ENCODE measurements around the gene PLA2G1B. TPM values are rescaled to one million over a fixed set of nuclear protein-coding genes. Genes with fewer than 3 reads are reported as not detected.

PLA2G1B gene
- total and polyA plus RNA-seq, 2 of the 13 experiments (the other 11 are each of a cell fraction or from before 2014, with no cell fraction given) = 0.33 to 1.4 TPM

DNA sequence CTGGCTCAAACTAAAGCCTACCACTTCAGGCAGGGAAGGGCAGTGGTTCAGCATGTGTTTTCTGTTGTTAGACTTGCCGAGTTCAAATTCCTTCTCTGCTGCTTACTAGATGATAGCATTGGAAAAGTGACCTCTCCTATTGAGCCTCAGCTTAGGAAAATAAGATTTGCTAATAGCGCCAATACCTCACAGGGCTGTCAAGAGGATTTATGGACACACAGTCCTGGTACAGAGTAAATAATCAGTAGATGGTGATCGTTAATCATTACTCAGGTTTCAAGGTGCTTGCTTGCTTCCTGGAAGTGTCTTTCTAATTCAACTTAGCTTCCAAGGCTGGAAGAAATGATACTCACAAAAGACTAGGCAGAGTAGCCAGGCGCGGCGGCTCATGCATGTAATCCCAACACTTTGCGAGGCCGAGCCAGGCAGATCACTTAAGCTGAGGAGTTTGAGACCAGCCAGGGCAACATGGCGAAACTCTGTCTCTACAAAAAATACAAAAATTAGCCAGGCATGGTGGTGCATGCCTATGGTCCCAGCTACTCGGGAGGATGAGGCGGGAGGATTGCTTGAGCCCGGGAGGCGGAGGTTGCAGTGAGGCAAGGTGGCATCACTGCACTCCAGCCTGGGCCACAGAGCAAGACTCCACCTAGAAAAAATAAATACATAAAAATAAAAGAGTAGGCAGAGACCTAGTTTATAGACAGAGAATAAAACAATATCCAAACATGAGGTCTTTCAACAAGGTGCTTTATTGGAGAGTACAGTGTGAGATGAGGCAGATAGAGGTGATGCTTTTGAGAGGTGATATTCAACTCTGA lies 6.0 kb downstream of the PLA2G1B start (continued):
- TF ChIP-seq KMT2A (CRISPR knock-in tag; IDR thresholded peaks at IDR 0.05) (no peak), GPN1 (CRISPR knock-in tag; IDR thresholded peaks at IDR 0.05; ENCODE audit: borderline replicate concordance) (no peak), REL (CRISPR knock-in tag; conservative IDR thresholded peaks at IDR 0.05) (no peak), ZNF430 (CRISPR knock-in tag; IDR thresholded peaks at IDR 0.05) (no peak), TCF7L2 (IDR thresholded peaks at IDR 0.05; ENCODE audit: low read depth, low read length) (no peak), FOXM1 (CRISPR knock-in tag; IDR thresholded peaks at IDR 0.05) (no peak), ZNF709 (CRISPR knock-in tag; IDR thresholded peaks at IDR 0.05) (peak; percentile 62; the same call in 1 of the 2 replicates), CCDC6 (CRISPR knock-in tag; IDR thresholded peaks at IDR 0.05) (no peak), TBX2 (CRISPR knock-in tag; IDR thresholded peaks at IDR 0.05; ENCODE audit: borderline replicate concordance) (no peak; the same call in none of the 2 replicates), ZNF501 (CRISPR knock-in tag; IDR thresholded peaks at IDR 0.05) (no peak), ZSCAN25 (CRISPR knock-in tag; IDR thresholded peaks at IDR 0.05) (no peak), SIN3B (IDR thresholded peaks at IDR 0.05; ENCODE audit: low read length) (no peak), FOXJ3 (CRISPR knock-in tag; IDR thresholded peaks at IDR 0.05; ENCODE audit: borderline replicate concordance) (peak; percentile 61; the same call in 1 of the 2 replicates), SRY (CRISPR knock-in tag; IDR thresholded peaks at IDR 0.05) (no peak)
- TF ChIP-seq, protein P1, sequence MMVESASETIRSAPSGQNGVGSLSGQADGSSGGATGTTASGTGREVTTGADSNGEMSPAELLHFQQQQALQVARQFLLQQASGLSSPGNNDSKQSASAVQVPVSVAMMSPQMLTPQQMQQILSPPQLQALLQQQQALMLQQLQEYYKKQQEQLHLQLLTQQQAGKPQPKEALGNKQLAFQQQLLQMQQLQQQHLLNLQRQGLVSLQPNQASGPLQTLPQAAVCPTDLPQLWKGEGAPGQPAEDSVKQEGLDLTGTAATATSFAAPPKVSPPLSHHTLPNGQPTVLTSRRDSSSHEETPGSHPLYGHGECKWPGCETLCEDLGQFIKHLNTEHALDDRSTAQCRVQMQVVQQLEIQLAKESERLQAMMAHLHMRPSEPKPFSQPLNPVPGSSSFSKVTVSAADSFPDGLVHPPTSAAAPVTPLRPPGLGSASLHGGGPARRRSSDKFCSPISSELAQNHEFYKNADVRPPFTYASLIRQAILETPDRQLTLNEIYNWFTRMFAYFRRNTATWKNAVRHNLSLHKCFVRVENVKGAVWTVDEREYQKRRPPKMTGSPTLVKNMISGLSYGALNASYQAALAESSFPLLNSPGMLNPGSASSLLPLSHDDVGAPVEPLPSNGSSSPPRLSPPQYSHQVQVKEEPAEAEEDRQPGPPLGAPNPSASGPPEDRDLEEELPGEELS (CRISPR knock-in tag; IDR thresholded peaks at IDR 0.05) = peak; percentile 84
- TF ChIP-seq, protein P2, sequence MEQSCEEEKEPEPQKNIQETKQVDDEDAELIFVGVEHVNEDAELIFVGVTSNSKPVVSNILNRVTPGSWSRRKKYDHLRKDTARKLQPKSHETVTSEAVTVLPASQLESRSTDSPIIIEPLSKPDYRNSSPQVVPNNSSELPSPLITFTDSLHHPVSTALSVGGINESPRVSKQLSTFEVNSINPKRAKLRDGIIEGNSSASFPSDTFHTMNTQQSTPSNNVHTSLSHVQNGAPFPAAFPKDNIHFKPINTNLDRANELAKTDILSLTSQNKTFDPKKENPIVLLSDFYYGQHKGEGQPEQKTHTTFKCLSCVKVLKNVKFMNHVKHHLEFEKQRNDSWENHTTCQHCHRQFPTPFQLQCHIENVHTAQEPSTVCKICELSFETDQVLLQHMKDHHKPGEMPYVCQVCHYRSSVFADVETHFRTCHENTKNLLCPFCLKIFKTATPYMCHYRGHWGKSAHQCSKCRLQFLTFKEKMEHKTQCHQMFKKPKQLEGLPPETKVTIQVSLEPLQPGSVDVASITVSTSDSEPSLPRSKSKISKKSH (CRISPR knock-in tag; IDR thresholded peaks at IDR 0.05; ENCODE audit: borderline replicate concordance) = no peak
- TF ChIP-seq, protein P3, sequence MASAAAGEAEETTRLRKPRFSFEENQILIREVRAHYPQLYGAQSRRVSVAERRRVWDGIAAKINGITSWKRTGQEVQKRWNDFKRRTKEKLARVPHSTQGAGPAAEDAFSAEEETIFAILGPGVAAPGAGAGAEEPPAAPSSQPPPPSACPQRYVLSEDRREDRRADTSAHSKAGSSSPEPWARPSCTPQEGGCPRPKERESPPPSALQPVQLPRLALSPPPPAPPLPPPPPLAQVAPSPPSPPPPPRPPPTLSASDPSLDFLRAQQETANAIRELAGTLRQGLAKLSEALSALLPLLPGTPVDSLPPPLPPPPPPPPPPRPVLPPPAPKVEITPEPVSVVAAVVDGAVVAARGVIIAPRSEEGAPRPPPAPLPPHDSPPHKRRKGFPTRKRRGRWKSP (CRISPR knock-in tag; IDR thresholded peaks at IDR 0.05) = peak; percentile 43; the same call in 1 of the 2 replicates
- TF ChIP-seq, protein P4, sequence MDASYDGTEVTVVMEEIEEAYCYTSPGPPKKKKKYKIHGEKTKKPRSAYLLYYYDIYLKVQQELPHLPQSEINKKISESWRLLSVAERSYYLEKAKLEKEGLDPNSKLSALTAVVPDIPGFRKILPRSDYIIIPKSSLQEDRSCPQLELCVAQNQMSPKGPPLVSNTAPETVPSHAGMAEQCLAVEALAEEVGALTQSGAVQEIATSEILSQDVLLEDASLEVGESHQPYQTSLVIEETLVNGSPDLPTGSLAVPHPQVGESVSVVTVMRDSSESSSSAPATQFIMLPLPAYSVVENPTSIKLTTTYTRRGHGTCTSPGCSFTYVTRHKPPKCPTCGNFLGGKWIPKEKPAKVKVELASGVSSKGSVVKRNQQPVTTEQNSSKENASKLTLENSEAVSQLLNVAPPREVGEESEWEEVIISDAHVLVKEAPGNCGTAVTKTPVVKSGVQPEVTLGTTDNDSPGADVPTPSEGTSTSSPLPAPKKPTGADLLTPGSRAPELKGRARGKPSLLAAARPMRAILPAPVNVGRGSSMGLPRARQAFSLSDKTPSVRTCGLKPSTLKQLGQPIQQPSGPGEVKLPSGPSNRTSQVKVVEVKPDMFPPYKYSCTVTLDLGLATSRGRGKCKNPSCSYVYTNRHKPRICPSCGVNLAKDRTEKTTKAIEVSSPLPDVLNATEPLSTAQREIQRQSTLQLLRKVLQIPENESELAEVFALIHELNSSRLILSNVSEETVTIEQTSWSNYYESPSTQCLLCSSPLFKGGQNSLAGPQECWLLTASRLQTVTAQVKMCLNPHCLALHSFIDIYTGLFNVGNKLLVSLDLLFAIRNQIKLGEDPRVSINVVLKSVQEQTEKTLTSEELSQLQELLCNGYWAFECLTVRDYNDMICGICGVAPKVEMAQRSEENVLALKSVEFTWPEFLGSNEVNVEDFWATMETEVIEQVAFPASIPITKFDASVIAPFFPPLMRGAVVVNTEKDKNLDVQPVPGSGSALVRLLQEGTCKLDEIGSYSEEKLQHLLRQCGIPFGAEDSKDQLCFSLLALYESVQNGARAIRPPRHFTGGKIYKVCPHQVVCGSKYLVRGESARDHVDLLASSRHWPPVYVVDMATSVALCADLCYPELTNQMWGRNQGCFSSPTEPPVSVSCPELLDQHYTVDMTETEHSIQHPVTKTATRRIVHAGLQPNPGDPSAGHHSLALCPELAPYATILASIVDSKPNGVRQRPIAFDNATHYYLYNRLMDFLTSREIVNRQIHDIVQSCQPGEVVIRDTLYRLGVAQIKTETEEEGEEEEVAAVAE (CRISPR knock-in tag; IDR thresholded peaks at IDR 0.05; ENCODE audit: borderline replicate concordance) = 0 out of 2 replicates have a peak, but pooled peaks have one; percentile 31
- TF ChIP-seq, protein P5, sequence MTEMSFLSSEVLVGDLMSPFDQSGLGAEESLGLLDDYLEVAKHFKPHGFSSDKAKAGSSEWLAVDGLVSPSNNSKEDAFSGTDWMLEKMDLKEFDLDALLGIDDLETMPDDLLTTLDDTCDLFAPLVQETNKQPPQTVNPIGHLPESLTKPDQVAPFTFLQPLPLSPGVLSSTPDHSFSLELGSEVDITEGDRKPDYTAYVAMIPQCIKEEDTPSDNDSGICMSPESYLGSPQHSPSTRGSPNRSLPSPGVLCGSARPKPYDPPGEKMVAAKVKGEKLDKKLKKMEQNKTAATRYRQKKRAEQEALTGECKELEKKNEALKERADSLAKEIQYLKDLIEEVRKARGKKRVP (CRISPR knock-in tag; IDR thresholded peaks at IDR 0.05) = 0 out of 4 replicates have a peak, but pooled peaks of 1 of the 2 experiments have one; percentile 23
